ENCODE data around the gene PRC1. TPM values are rescaled to one million over a fixed set of nuclear protein-coding genes. Genes with fewer than 3 reads are reported as not detected.

PRC1 gene
- total RNA-seq, 3 donors from 2014 or later (not counting 1 experiment from before 2014, with no cell fraction given) = 18.9 to 25.1 (median 23.3) TPM

DNA sequence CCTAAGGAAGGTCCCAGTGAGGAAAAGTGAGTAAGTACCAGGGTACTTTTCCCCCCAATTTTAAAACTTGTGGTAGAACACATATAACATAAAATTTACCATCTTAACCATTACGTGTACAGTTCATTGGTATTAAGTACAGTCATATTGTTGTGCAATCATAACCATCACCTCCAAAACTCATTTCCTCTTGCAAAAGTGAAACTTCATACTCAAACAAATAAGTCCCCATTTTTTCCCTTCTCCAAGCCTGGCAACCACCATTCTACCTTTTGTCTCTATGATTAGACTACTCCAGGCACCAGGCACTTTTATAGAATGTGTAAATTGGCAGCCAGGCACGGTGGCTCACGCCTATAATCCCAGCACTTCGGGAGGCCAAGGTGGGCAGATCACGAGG, 12.2 kb downstream of the PRC1 start:
- H3K27ac ChIP-seq (ENCODE audit: low read length) = no peak overlapping the region
- no peak for ATAC-seq
- no peak overlapping the region for H3K4me3 Mint-ChIP-seq

DNA sequence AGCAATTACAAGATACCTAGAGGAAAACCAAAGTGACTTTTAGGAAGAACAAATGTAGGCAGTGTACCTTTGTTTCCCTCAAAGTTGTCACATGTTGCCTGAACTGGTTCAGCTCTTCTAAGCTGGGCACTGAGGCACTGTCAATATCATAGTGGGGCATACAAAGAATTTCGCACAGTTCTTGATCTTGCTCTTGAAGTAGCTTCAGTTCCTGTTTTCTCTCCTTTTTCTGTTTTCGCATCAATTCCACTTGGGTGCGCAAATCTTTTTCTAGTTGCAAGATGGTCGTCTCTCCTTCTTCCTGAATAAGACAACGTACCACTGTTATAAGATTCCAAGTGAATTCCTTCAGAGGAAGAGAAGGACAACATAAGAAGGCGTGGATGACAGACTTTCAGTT, 12.7 kb downstream of the PRC1 start:
- H3K36me3 ChIP-seq (ENCODE audit: control insufficient read depth, insufficient read depth, low read length) = peaks cover 2% of the 10 kb centered on the region
- intact Hi-C loops (cut with micrococcal nuclease) = no loop called here
- H3K9me3 ChIP-seq (ENCODE audit: control insufficient read depth, insufficient read depth, low read length) = no peaks in the 10 kb centered on the region
- WGBS (ENCODE audit: insufficient coverage) = 85% methylated on average over 6 of the region's 6 CpGs
- ATAC-seq (no peak), DNase-seq (no peak)
- Mint-ChIP-seq H3K4me3 (no peak overlapping the region), H3K4me1 (no peaks in the 10 kb centered on the region), H3K36me3 (no peaks in the 10 kb centered on the region), H3K27ac (no peak overlapping the region), H3K27me3 (ENCODE audit: low read depth in 2 of 2) (no peaks in the 10 kb centered on the region), H3K9me3 (no peaks in the 10 kb centered on the region)
- no peaks in the 10 kb centered on the region for H3K4me1 ChIP-seq (ENCODE audit: control insufficient read depth, insufficient read depth, low read length)
- H3K27me3 ChIP-seq (ENCODE audit: control insufficient read depth, insufficient read depth, low read length) = no peaks in the 10 kb centered on the region
- H3K27ac ChIP-seq (ENCODE audit: low read length) = no peak overlapping the region
- TF ChIP-seq, protein P1, sequence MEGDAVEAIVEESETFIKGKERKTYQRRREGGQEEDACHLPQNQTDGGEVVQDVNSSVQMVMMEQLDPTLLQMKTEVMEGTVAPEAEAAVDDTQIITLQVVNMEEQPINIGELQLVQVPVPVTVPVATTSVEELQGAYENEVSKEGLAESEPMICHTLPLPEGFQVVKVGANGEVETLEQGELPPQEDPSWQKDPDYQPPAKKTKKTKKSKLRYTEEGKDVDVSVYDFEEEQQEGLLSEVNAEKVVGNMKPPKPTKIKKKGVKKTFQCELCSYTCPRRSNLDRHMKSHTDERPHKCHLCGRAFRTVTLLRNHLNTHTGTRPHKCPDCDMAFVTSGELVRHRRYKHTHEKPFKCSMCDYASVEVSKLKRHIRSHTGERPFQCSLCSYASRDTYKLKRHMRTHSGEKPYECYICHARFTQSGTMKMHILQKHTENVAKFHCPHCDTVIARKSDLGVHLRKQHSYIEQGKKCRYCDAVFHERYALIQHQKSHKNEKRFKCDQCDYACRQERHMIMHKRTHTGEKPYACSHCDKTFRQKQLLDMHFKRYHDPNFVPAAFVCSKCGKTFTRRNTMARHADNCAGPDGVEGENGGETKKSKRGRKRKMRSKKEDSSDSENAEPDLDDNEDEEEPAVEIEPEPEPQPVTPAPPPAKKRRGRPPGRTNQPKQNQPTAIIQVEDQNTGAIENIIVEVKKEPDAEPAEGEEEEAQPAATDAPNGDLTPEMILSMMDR (IDR thresholded peaks at IDR 0.05) = no peak
- H3K4me3 ChIP-seq (ENCODE audit: low read length) = no peak overlapping the region

More for the DNA sequence above, 12.2 kb downstream of the PRC1 start:
- no peaks in the 10 kb centered on the region for H3K9me3 ChIP-seq (ENCODE audit: control insufficient read depth, insufficient read depth, low read length)
- TF ChIP-seq, protein P1 (IDR thresholded peaks at IDR 0.05) = no peak
- intact Hi-C loops (cut with micrococcal nuclease) = no loop called here
- H3K4me1 ChIP-seq (ENCODE audit: control insufficient read depth, insufficient read depth, low read length) = no peaks in the 10 kb centered on the region
- H3K27me3 ChIP-seq (ENCODE audit: control insufficient read depth, insufficient read depth, low read length) = no peaks in the 10 kb centered on the region
- Mint-ChIP-seq H3K9me3 (no peaks in the 10 kb centered on the region), H3K27me3 (ENCODE audit: low read depth in 2 of 2) (no peaks in the 10 kb centered on the region), H3K36me3 (no peaks in the 10 kb centered on the region), H3K27ac (no peak overlapping the region), H3K4me1 (no peaks in the 10 kb centered on the region)
- no peak overlapping the region for H3K4me3 ChIP-seq (ENCODE audit: low read length)
- 87% methylated on average over 5 of the region's 5 CpGs for WGBS (ENCODE audit: insufficient coverage)
- no peak for DNase-seq
- H3K36me3 ChIP-seq (ENCODE audit: control insufficient read depth, insufficient read depth, low read length) = peaks cover 2% of the 10 kb centered on the region

DNA sequence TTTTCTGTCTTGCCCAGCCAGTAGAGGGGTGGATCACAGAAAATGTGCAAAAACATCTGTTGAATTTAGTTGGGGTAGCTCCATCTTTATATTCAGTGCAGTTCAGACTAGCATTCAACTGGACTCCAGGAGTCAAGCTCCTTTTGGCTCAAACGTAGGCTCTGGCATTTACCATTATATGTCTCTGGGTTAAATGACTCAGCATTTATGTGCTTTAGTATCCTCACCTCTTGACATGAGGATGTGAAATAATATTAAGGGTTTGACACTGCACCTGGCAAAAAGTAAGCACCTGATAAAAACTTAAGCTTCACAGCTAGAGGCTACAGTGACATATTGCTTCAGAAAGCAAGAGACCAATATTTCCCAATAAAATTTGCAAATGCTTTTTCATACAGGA, 14.8 kb downstream of the PRC1 start:
- no peaks in the 10 kb centered on the region for H3K4me1 Mint-ChIP-seq
- WGBS (ENCODE audit: insufficient coverage) = 80% methylated on average over 1 of the region's 1 CpG
- intact Hi-C loops (cut with micrococcal nuclease) = no loop called here

DNA sequence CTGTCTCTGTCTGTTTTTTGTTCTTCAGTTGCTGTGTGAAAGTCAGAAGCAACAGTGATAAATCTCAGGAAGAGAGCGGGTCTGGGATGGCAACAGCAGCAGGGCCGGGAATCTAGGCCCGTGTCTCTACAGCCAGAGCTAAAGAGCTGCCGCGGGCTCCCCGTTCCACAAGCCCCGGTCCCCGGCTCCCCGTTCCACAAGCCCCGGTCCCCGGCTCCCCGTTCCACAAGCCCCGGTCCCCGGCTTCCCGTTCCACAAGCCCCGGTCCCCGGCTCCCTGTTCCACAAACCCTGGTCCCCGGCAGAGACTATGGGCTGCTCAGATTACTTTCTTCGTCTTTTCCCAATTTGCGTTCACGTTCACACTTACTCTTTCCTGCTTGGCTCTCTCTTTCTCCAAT, 20.1 kb downstream of the PRC1 start:
- ATAC-seq (no peak), DNase-seq (no peak)
- H3K9me3 Mint-ChIP-seq = no peaks in the 10 kb centered on the region
- no peak overlapping the region for H3K27ac ChIP-seq (ENCODE audit: low read length)
- peaks cover 4% of the 10 kb centered on the region for H3K36me3 ChIP-seq (ENCODE audit: control insufficient read depth, insufficient read depth, low read length)
- TF ChIP-seq, protein P1 (IDR thresholded peaks at IDR 0.05) = no peak
- no peak overlapping the region for H3K27ac Mint-ChIP-seq
- no peaks in the 10 kb centered on the region for H3K4me1 Mint-ChIP-seq
- H3K4me3 ChIP-seq (ENCODE audit: low read length) = no peak overlapping the region
- intact Hi-C loops (cut with micrococcal nuclease) = no loop called here
- H3K4me3 Mint-ChIP-seq = no peak overlapping the region
- H3K9me3 ChIP-seq (ENCODE audit: control insufficient read depth, insufficient read depth, low read length) = no peaks in the 10 kb centered on the region
- H3K27me3 ChIP-seq (ENCODE audit: control insufficient read depth, insufficient read depth, low read length) = no peaks in the 10 kb centered on the region
- no peaks in the 10 kb centered on the region for H3K4me1 ChIP-seq (ENCODE audit: control insufficient read depth, insufficient read depth, low read length)
- H3K36me3 Mint-ChIP-seq = no peaks in the 10 kb centered on the region
- H3K27me3 Mint-ChIP-seq (ENCODE audit: low read depth in 2 of 2) = no peaks in the 10 kb centered on the region
- 97% methylated on average over 21 of the region's 21 CpGs for WGBS (ENCODE audit: insufficient coverage)

More for the DNA sequence above, 14.8 kb downstream of the PRC1 start:
- no peaks in the 10 kb centered on the region for H3K4me1 ChIP-seq (ENCODE audit: control insufficient read depth, insufficient read depth, low read length)
- H3K27me3 ChIP-seq (ENCODE audit: control insufficient read depth, insufficient read depth, low read length) = no peaks in the 10 kb centered on the region
- no peak overlapping the region for H3K27ac ChIP-seq (ENCODE audit: low read length)
- H3K27me3 Mint-ChIP-seq (ENCODE audit: low read depth in 2 of 2) = no peaks in the 10 kb centered on the region
- H3K9me3 ChIP-seq (ENCODE audit: control insufficient read depth, insufficient read depth, low read length) = no peaks in the 10 kb centered on the region
- H3K27ac Mint-ChIP-seq = no peak overlapping the region
- DNase-seq (no peak), ATAC-seq (no peak)
- peaks cover 2% of the 10 kb centered on the region for H3K36me3 ChIP-seq (ENCODE audit: control insufficient read depth, insufficient read depth, low read length)
- no peak overlapping the region for H3K4me3 Mint-ChIP-seq
- no peak overlapping the region for H3K4me3 ChIP-seq (ENCODE audit: low read length)
- no peaks in the 10 kb centered on the region for H3K9me3 Mint-ChIP-seq
- no peaks in the 10 kb centered on the region for H3K36me3 Mint-ChIP-seq
- TF ChIP-seq, protein P1 (IDR thresholded peaks at IDR 0.05) = no peak

Measured in natural killer cell (primary cell).